PC-3 (cell line): ENCODE data around the gene LHX4.

ENCODE experiments used
- CTCF ChIP-seq: fragments of 300-600 bp; sonication (generic); conservative IDR thresholded peaks from 2 replicates; pipeline ENCODE4 v1.5.1; 2017; ENCODE audit warnings: antibody characterized with exemption, low read depth, mild to moderate bottlenecking, low read length
- EZH2 ChIP-seq: fragments of 300-600 bp; sonication (generic); IDR thresholded peaks from one replicate; pipeline ENCODE4 v1.6.1; 2017; ENCODE audit warnings: antibody characterized with exemption, mild to moderate bottlenecking, low read length; ENCODE audit not compliant: unreplicated experiment

DNA sequence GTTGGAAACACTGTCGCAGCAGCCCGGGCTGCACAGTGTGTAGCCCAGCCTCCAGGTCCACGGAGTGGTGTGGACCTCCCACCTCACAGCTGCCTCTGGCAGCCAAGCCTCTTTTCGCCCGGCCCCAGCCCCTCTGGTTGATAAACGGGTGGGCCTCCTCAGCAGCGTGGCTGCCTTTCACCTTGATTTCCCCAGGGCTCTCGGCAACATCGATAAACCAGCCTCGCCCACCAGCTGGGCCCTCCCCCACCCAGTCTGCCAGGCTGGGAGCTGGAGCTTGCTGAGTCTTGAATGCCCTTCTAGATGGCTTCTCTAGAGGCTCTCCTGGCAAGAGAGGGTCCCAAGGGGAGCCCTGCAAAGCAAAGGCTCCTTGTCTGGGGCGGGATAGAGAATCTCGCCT, 31.0 kb upstream of the LHX4 start:
- no peak for TF ChIP-seq EZH2
- no peak for TF ChIP-seq CTCF
